ENCODE measurements around the gene HADHB. TPM values are rescaled to one million over a fixed set of nuclear protein-coding genes. Genes with fewer than 3 reads are reported as not detected.

The HADHB gene
- total and polyA plus RNA-seq, 2 donors (not counting 1 experiment from before 2014, with no cell fraction given): 130 to 151 TPM

GRCh38 chr2:26305540-26305939 lies 60.8 kb downstream of the HADHB start:
- Histone ChIP-seq H4K20me1 (ENCODE audit: control insufficient read depth, extremely low read depth, insufficient read depth, low read length) (no peaks in the 10 kb centered on the region), H3K9me3 (ENCODE audit: control insufficient read depth, insufficient read depth, low read depth, low read length) (no peaks in the 10 kb centered on the region)
- no peak for TF ChIP-seq CTCF (conservative IDR thresholded peaks at IDR 0.05 in 1 of 2, IDR thresholded peaks at IDR 0.05 in 1 of 2; ENCODE audit: low read depth in 1 of 2, low read length in 2 of 2)
- TF ChIP-seq EZH2 (IDR thresholded peaks at IDR 0.05; ENCODE audit: low read length, missing control alignments): no peak

DNA sequence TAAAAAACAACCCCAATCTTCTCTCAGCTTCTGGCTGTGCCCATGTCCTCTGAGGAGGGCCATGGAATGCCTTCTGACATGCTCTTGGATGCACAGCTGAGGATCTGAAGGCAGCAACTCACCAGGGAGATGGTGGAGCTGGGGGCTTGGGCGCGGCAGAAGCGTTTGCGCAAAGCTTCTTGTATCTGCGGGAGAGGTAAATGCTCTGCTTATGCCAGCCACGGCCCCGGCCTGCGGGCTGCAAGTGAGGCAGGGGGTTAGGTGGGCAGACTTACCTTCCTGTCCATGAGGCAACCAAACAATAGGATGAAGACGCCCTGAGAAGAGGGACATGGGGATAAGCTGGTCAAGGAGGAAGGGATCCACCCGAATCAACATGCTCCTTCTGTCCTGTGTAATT lies 65.2 kb downstream of the HADHB start:
- Histone ChIP-seq H3K9ac (ENCODE audit: insufficient read depth, low read length) (no peak overlapping the region), H3K27me3 (ENCODE audit: control insufficient read depth, insufficient read depth, low read length) (no peaks in the 10 kb centered on the region), H3K27ac (ENCODE audit: insufficient read depth, low read length) (no peak overlapping the region), H3K4me2 (ENCODE audit: extremely low read depth, insufficient read depth, low read length) (no peak overlapping the region), H3K4me1 (ENCODE audit: control insufficient read depth, extremely low read depth, insufficient read depth, low read length) (no peaks in the 10 kb centered on the region), H3K9me3 (ENCODE audit: control insufficient read depth, insufficient read depth, low read depth, low read length) (no peaks in the 10 kb centered on the region), H3K36me3 (ENCODE audit: control insufficient read depth, insufficient read depth, low read length) (no peaks in the 10 kb centered on the region), H2AFZ (ENCODE audit: low read length) (no peak overlapping the region), H3K4me3 (replicated peaks in 1 of 4; ENCODE audit: control extremely low read depth in 1 of 4, insufficient read depth in 1 of 4, low read depth in 3 of 4, low read length in 4 of 4) (no peak overlapping the region), H3K79me2 (ENCODE audit: control insufficient read depth, insufficient read depth, low read length) (no peaks in the 10 kb centered on the region), H4K20me1 (ENCODE audit: control insufficient read depth, extremely low read depth, insufficient read depth, low read length) (no peaks in the 10 kb centered on the region)
- no peak for DNase-seq (ENCODE audit: low read depth in 2 of 2)
- TF ChIP-seq EZH2 (IDR thresholded peaks at IDR 0.05; ENCODE audit: low read length, missing control alignments) (no peak), CTCF (conservative IDR thresholded peaks at IDR 0.05 in 1 of 2, IDR thresholded peaks at IDR 0.05 in 1 of 2; ENCODE audit: low read depth in 1 of 2, low read length in 2 of 2) (no peak)

More at GRCh38 chr2:26305540-26305939, 60.8 kb downstream of the HADHB start:
- Histone ChIP-seq H3K79me2 (ENCODE audit: control insufficient read depth, insufficient read depth, low read length) (no peaks in the 10 kb centered on the region), H3K27me3 (ENCODE audit: control insufficient read depth, insufficient read depth, low read length) (no peaks in the 10 kb centered on the region), H3K36me3 (ENCODE audit: control insufficient read depth, insufficient read depth, low read length) (no peaks in the 10 kb centered on the region), H2AFZ (ENCODE audit: low read length) (no peak overlapping the region), H3K27ac (ENCODE audit: insufficient read depth, low read length) (no peak overlapping the region), H3K9ac (ENCODE audit: insufficient read depth, low read length) (no peak overlapping the region), H3K4me3 (replicated peaks in 1 of 4; ENCODE audit: control extremely low read depth in 1 of 4, insufficient read depth in 1 of 4, low read depth in 3 of 4, low read length in 4 of 4) (no peak overlapping the region), H3K4me1 (ENCODE audit: control insufficient read depth, extremely low read depth, insufficient read depth, low read length) (peaks cover 1% of the 10 kb centered on the region), H3K4me2 (ENCODE audit: extremely low read depth, insufficient read depth, low read length) (no peak overlapping the region)
- DNase-seq (ENCODE audit: low read depth in 2 of 2): no peak

DNA sequence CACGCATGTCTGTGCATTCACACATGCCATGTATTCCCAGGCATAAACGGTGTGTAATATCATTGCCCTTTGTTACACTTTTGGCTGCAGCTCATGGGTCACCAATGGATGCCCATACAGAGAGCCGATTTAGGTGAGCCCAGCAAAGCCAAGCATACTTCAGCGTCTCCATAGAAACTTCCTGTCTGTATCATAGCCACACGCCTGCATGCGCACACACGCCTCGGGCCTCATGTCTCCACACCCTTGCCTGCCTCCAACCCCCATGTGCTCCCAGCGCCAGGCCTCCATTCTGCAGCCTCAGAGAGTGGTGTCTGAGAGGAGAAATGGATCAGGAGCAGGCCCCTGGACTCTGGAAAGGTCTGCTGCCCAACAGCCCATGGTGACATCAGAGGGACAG lies 67.7 kb downstream of the HADHB start:
- H3K79me2 ChIP-seq (ENCODE audit: control insufficient read depth, insufficient read depth, low read length): no peaks in the 10 kb centered on the region

More for the DNA sequence above, 67.7 kb downstream of the HADHB start:
- peaks cover 14% of the 10 kb centered on the region for H3K27me3 ChIP-seq (ENCODE audit: control insufficient read depth, insufficient read depth, low read length)
- no peaks in the 10 kb centered on the region for H3K4me1 ChIP-seq (ENCODE audit: control insufficient read depth, extremely low read depth, insufficient read depth, low read length)
- no peak for DNase-seq (ENCODE audit: low read depth in 2 of 2)
- no peak overlapping the region for H3K27ac ChIP-seq (ENCODE audit: insufficient read depth, low read length)
- H3K36me3 ChIP-seq (ENCODE audit: control insufficient read depth, insufficient read depth, low read length): no peaks in the 10 kb centered on the region
- no peaks in the 10 kb centered on the region for H3K9me3 ChIP-seq (ENCODE audit: control insufficient read depth, insufficient read depth, low read depth, low read length)
- H3K4me3 ChIP-seq (replicated peaks in 1 of 4; ENCODE audit: control extremely low read depth in 1 of 4, insufficient read depth in 1 of 4, low read depth in 3 of 4, low read length in 4 of 4): no peak overlapping the region
- H4K20me1 ChIP-seq (ENCODE audit: control insufficient read depth, extremely low read depth, insufficient read depth, low read length): no peaks in the 10 kb centered on the region
- H2AFZ ChIP-seq (ENCODE audit: low read length): no peak overlapping the region
- H3K9ac ChIP-seq (ENCODE audit: insufficient read depth, low read length): no peak overlapping the region
- H3K4me2 ChIP-seq (ENCODE audit: extremely low read depth, insufficient read depth, low read length): no peak overlapping the region
- TF ChIP-seq CTCF (conservative IDR thresholded peaks at IDR 0.05 in 1 of 2, IDR thresholded peaks at IDR 0.05 in 1 of 2; ENCODE audit: low read depth in 1 of 2, low read length in 2 of 2) (no peak), EZH2 (IDR thresholded peaks at IDR 0.05; ENCODE audit: low read length, missing control alignments) (no peak)

Data from fibroblast of lung (primary cell).